GM12873 (cell line): ENCODE results near the gene SLC66A2.

Source experiments
- CTCF ChIP-seq: IDR thresholded peaks from 2 replicates; pipeline ENCODE4 v1.5.1; 2012; ENCODE audit warnings: low read depth, mild to moderate bottlenecking, moderate library complexity, low read length, control low read depth; ENCODE audit not compliant: insufficient read depth; ENCODE audit errors: missing control alignments

Gene SLC66A2

GRCh38 chr18:79932907-79933306, 18.5 kb downstream of the SLC66A2 start:
- no peak for TF ChIP-seq CTCF

- TF ChIP-seq CTCF, result no peak
Observed at GRCh38 chr18:79931475-79931874, 20.0 kb downstream of the SLC66A2 start.

- no peak for TF ChIP-seq CTCF
Observed at GRCh38 chr18:79930020-79930642, 21.3 kb downstream of the SLC66A2 start.

GRCh38 chr18:79928563-79928960, 22.9 kb downstream of the SLC66A2 start:
- no peak for TF ChIP-seq CTCF

GRCh38 chr18:79927607-79928562, 23.6 kb downstream of the SLC66A2 start:
- no peak for TF ChIP-seq CTCF

GRCh38 chr18:79926715-79927606, 24.5 kb downstream of the SLC66A2 start:
- TF ChIP-seq CTCF, result no peak
